WTC11 (cell line): ENCODE results near the gene EID2. TPM values are rescaled to one million over a fixed set of nuclear protein-coding genes. Genes with fewer than 3 reads are reported as not detected.

Experiments used
- ATAC-seq: fragments of 200-7000 bp; cut with Tn5 transposase; 2 replicates; pipeline ENCODE4 v1.10.0; 2021; ENCODE audit warnings: mild to moderate bottlenecking, moderate library complexity
- CTCF ChIA-PET: fragments of 300-600 bp; sonication (Branson Sonifier 250); formaldehyde crosslinking; loops from one replicate; lab custom pipeline; 2021; ENCODE audit warnings: antibody characterized with exemption; lab: Charles Lee
- POLR2A ChIA-PET: fragments of 350-600 bp; sonication (Branson Sonifier 250); formaldehyde crosslinking; loops from one replicate; lab custom pipeline; 2021; ENCODE audit warnings: antibody characterized with exemption; lab: Charles Lee
- DNase-seq: peaks from one replicate; pipeline ENCODE4 v3.0.0; 2021; ENCODE audit warnings: low spot score
- H3K27ac Mint-ChIP-seq: 2 replicates; pipeline ENCODE4 v1.8.0; 2021; ENCODE audit warnings: mixed read lengths
- H3K27me3 Mint-ChIP-seq: 2 replicates; pipeline ENCODE4 v1.8.0; 2021; ENCODE audit warnings: low read depth, mild to moderate bottlenecking, moderate library complexity, mixed read lengths
- H3K36me3 Mint-ChIP-seq: 2 replicates; pipeline ENCODE4 v1.8.0; 2021; ENCODE audit warnings: mixed read lengths
- H3K4me1 Mint-ChIP-seq: 2 replicates; pipeline ENCODE4 v1.8.0; 2022; ENCODE audit warnings: mixed read lengths
- H3K4me3 Mint-ChIP-seq: 2 replicates; pipeline ENCODE4 v1.8.0; 2021; ENCODE audit warnings: mild to moderate bottlenecking, moderate library complexity, mixed read lengths
- H3K9me3 Mint-ChIP-seq: 2 replicates; pipeline ENCODE4 v1.8.0; 2021; ENCODE audit warnings: mixed read lengths
- AR ChIP-seq: fragments of 250-450 bp; sonication (Bioruptor Pico); IDR thresholded peaks from 2 replicates; pipeline ENCODE4 v1.9.0; 2021; ENCODE audit warnings: mild to moderate bottlenecking
- CBFB ChIP-seq: sonication (generic); formaldehyde crosslinking; IDR thresholded peaks from 2 replicates; pipeline ENCODE4 v1.8.1; 2022; ENCODE audit warnings: mild to moderate bottlenecking, low read depth, missing genetic modification reagents
- CREM ChIP-seq: sonication (generic); formaldehyde crosslinking; IDR thresholded peaks from 2 replicates; pipeline ENCODE4 v1.8.1; 2022; ENCODE audit warnings: mild to moderate bottlenecking, missing genetic modification reagents, moderate library complexity
- EMX1 ChIP-seq: fragments of 250-450 bp; sonication (Bioruptor Pico); IDR thresholded peaks from 2 replicates; pipeline ENCODE4 v1.8.0; 2021; ENCODE audit warnings: mild to moderate bottlenecking
- ESRRA ChIP-seq: sonication (generic); formaldehyde crosslinking; IDR thresholded peaks from 2 replicates; pipeline ENCODE4 v1.8.1; 2022; ENCODE audit warnings: mild to moderate bottlenecking, missing genetic modification reagents, borderline replicate concordance
- FOXK1 ChIP-seq: sonication (generic); formaldehyde crosslinking; IDR thresholded peaks from 2 replicates; pipeline ENCODE4 v1.8.0; 2022; ENCODE audit warnings: mild to moderate bottlenecking, moderate library complexity, missing genetic modification reagents
- GTF2I ChIP-seq: fragments of 250-450 bp; sonication (Bioruptor Pico); conservative IDR thresholded peaks from 2 replicates; pipeline ENCODE4 v1.4.0; 2021; ENCODE audit warnings: mild to moderate bottlenecking
- NR3C1 ChIP-seq: sonication (generic); formaldehyde crosslinking; conservative IDR thresholded peaks from 2 replicates; pipeline ENCODE4 v1.8.1; 2023; ENCODE audit warnings: low read depth, mild to moderate bottlenecking, missing genetic modification reagents
- PRRX2 ChIP-seq: fragments of 250-450 bp; sonication (Bioruptor Pico); IDR thresholded peaks from 2 replicates; pipeline ENCODE4 v1.8.0; 2021; ENCODE audit warnings: mild to moderate bottlenecking
- SOX15 ChIP-seq: fragments of 250-450 bp; sonication (Bioruptor Pico); IDR thresholded peaks from 2 replicates; pipeline ENCODE4 v1.9.0; 2021; ENCODE audit warnings: mild to moderate bottlenecking
- SP1 ChIP-seq: sonication (generic); formaldehyde crosslinking; conservative IDR thresholded peaks from 2 replicates; pipeline ENCODE4 v1.8.1; 2022; ENCODE audit warnings: missing genetic modification reagents
- USF2 ChIP-seq: sonication (generic); formaldehyde crosslinking; IDR thresholded peaks from 2 replicates; pipeline ENCODE4 v1.8.1; 2023; ENCODE audit warnings: mild to moderate bottlenecking, missing genetic modification reagents, moderate library complexity
- ZNF423 ChIP-seq: fragments of 250-450 bp; sonication (Bioruptor Pico); IDR thresholded peaks from 2 replicates; pipeline ENCODE4 v2.1.2; 2022; ENCODE audit warnings: mild to moderate bottlenecking, moderate library complexity
- total RNA-seq: library from RNA; stranded (reverse); gene quantifications from 3 replicates; pipeline ENCODE4 v1.2.3, GENCODE V29; 2021
- TF ChIP-seq, protein P1 (sequence below): sonication (generic); formaldehyde crosslinking; IDR thresholded peaks from 2 replicates; pipeline ENCODE4 v1.8.0; 2022; ENCODE audit warnings: mild to moderate bottlenecking, missing genetic modification reagents
- TF ChIP-seq, protein P2 (sequence below): sonication (generic); formaldehyde crosslinking; IDR thresholded peaks from 2 replicates; pipeline ENCODE4 v1.8.0; 2023; ENCODE audit warnings: missing genetic modification reagents
- TF ChIP-seq, protein P3 (sequence below): sonication (generic); formaldehyde crosslinking; IDR thresholded peaks from 2 replicates; pipeline ENCODE4 v1.8.1; 2023; ENCODE audit warnings: mild to moderate bottlenecking, missing genetic modification reagents, moderate library complexity

Gene EID2
- total RNA-seq, 1 experiment from 2014 or later, result 21.5 TPM

- no peak overlapping the region for H3K4me3 Mint-ChIP-seq
- DNase-seq, result no peak
- peaks cover 10% of the 10 kb centered on the region for H3K27me3 Mint-ChIP-seq
- no peak for ATAC-seq
- POLR2A ChIA-PET, result no interaction called here
- H3K9me3 Mint-ChIP-seq, result no peaks in the 10 kb centered on the region
- CTCF ChIA-PET, result no interaction called here
- 0 out of 2 replicates have a peak, but pooled peaks cover 5% of the 10 kb centered on the region for H3K4me1 Mint-ChIP-seq
- TF ChIP-seq AR (CRISPR knock-in tag) (no peak), CREM (CRISPR knock-in tag) (no peak), SP1 (CRISPR knock-in tag) (no peak), SOX15 (CRISPR knock-in tag) (no peak), EMX1 (CRISPR knock-in tag) (no peak), ESRRA (no peak), NR3C1 (CRISPR knock-in tag) (no peak), CBFB (CRISPR knock-in tag) (no peak), USF2 (CRISPR knock-in tag) (no peak), PRRX2 (no peak), FOXK1 (CRISPR knock-in tag) (no peak)
- TF ChIP-seq, protein P1, sequence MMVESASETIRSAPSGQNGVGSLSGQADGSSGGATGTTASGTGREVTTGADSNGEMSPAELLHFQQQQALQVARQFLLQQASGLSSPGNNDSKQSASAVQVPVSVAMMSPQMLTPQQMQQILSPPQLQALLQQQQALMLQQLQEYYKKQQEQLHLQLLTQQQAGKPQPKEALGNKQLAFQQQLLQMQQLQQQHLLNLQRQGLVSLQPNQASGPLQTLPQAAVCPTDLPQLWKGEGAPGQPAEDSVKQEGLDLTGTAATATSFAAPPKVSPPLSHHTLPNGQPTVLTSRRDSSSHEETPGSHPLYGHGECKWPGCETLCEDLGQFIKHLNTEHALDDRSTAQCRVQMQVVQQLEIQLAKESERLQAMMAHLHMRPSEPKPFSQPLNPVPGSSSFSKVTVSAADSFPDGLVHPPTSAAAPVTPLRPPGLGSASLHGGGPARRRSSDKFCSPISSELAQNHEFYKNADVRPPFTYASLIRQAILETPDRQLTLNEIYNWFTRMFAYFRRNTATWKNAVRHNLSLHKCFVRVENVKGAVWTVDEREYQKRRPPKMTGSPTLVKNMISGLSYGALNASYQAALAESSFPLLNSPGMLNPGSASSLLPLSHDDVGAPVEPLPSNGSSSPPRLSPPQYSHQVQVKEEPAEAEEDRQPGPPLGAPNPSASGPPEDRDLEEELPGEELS (CRISPR knock-in tag), result no peak
- TF ChIP-seq, protein P2, sequence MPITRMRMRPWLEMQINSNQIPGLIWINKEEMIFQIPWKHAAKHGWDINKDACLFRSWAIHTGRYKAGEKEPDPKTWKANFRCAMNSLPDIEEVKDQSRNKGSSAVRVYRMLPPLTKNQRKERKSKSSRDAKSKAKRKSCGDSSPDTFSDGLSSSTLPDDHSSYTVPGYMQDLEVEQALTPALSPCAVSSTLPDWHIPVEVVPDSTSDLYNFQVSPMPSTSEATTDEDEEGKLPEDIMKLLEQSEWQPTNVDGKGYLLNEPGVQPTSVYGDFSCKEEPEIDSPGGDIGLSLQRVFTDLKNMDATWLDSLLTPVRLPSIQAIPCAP (CRISPR knock-in tag), result no peak
- no peak overlapping the region for H3K27ac Mint-ChIP-seq
- H3K36me3 Mint-ChIP-seq, result no peaks in the 10 kb centered on the region
Observed at GRCh38 chr19:39554701-39555311, 14.8 kb upstream of the EID2 start.

DNA sequence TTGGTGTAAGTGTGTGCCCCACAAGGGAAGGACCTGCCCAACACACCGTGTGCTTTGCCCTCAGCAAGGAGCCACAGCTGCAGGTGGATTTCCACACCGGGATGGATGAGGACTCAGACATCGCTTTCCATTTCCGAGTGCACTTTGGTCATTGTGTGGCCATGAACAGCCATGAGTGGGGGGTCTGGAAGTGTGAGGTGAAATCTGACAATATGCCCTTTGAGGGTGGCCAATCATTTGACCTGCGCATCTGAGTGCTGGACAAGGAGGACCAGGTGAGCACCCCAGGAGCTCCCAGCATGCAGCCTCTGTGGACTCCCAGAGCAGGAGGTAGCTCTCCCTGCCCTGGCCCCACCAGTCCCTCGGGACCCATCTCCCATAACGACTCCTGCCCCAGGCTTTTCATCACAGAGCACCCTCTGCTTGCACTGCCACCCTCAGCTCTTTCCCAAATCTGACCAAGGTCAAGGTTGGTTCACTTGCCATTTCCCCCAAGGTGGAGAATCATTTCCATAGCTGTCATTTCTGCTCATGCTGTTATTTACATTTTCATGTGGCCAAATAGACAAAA is 13.2 kb upstream of the EID2 start:
- H3K4me1 Mint-ChIP-seq, result 0 out of 2 replicates have a peak, but pooled peaks cover 3% of the 10 kb centered on the region
- no peak for TF ChIP-seq ZNF423
- no peaks in the 10 kb centered on the region for H3K9me3 Mint-ChIP-seq
- POLR2A ChIA-PET, result interaction anchor here (0.5 kb wide), 1 partner anchor 33 kb away, joined by 4 read pairs; no protein-coding TSS in a partner anchor
- H3K27me3 Mint-ChIP-seq, result no peaks in the 10 kb centered on the region
- H3K4me3 Mint-ChIP-seq, result no peak overlapping the region
- CTCF ChIA-PET, result interaction anchor here (0.6 to 3.5 kb wide), 3 partner anchors 11 to 120 kb away, joined by 3 to 52 read pairs (median 3); no protein-coding TSS in a partner anchor
- ATAC-seq, result no peak
- H3K27ac Mint-ChIP-seq, result no peak overlapping the region
- no peak for DNase-seq
- no peaks in the 10 kb centered on the region for H3K36me3 Mint-ChIP-seq

DNA sequence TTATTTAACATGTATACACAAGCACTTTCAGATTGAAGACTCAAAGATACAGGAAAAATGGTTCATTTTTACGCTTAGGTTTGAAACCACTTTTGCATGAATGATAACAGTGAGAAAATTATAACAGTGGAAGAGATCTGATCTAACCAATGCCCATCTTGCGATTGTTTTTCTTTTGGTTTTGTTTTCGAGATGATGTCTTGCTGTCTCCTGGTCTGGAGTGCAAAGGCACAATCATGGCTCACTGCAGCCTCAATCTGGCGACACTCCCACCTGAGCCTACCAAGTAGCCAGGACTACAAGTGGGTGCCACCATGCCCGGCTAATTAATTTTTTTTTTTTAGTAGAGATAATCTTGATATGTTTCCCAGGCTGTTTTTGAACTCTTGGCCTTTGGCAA is 10.2 kb upstream of the EID2 start:
- Mint-ChIP-seq H3K4me3 (no peak overlapping the region), H3K4me1 (peaks cover 3% of the 10 kb centered on the region; the same call in 1 of the 2 replicates), H3K36me3 (no peaks in the 10 kb centered on the region), H3K9me3 (no peaks in the 10 kb centered on the region), H3K27me3 (peaks cover 3% of the 10 kb centered on the region; the same call in 1 of the 2 replicates)
- DNase-seq, result no peak
- no peak for ATAC-seq
- CTCF ChIA-PET, result no interaction called here
- no peak for TF ChIP-seq GTF2I (CRISPR knock-in tag)
- TF ChIP-seq, protein P3, sequence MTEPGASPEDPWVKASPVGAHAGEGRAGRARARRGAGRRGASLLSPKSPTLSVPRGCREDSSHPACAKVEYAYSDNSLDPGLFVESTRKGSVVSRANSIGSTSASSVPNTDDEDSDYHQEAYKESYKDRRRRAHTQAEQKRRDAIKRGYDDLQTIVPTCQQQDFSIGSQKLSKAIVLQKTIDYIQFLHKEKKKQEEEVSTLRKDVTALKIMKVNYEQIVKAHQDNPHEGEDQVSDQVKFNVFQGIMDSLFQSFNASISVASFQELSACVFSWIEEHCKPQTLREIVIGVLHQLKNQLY (CRISPR knock-in tag), result no peak
- TF ChIP-seq, all 79 proteins: peak for 0
- H3K27ac Mint-ChIP-seq, result no peak overlapping the region
- POLR2A ChIA-PET, result no interaction called here
